ENCODE results near the gene IRAK3. TPM values are rescaled to one million over a fixed set of nuclear protein-coding genes. Genes with fewer than 3 reads are reported as not detected.

Gene IRAK3
- total and polyA plus RNA-seq, 2 experiments from 2014 or later: 1.2 to 8.6 TPM

GRCh38 chr12:66287275-66287674 lies 98.3 kb downstream of the IRAK3 start:
- H3K4me1 ChIP-seq (ENCODE audit: insufficient read depth): no peaks in the 10 kb centered on the region
- TF ChIP-seq CTCF (IDR thresholded peaks at IDR 0.05; ENCODE audit: poor library complexity) (no peak), EZH2phosphoT487 (IDR thresholded peaks at IDR 0.05; ENCODE audit: low read depth, severe bottlenecking, unreplicated experiment) (no peak), EZH2 (IDR thresholded peaks at IDR 0.05; ENCODE audit: borderline replicate concordance) (no peak)
- no peaks in the 10 kb centered on the region for H3K36me3 ChIP-seq (replicated peaks; ENCODE audit: insufficient read depth, low read depth)
- no peak overlapping the region for H2AFZ ChIP-seq
- WGBS (ENCODE audit: low lambda C conversion rate, missing lambda C conversion rate): 97% methylated on average over 3 of the region's 3 CpGs
- no peak overlapping the region for H3K4me3 ChIP-seq
- no peak for DNase-seq (ENCODE audit: low spot score)
- peaks cover 4% of the 10 kb centered on the region for H3K27me3 ChIP-seq
- H3K9me2 ChIP-seq (replicated peaks; ENCODE audit: insufficient read depth): no peaks in the 10 kb centered on the region
- H3K9me3 ChIP-seq (ENCODE audit: low read depth): no peaks in the 10 kb centered on the region
- H3K79me2 ChIP-seq: no peaks in the 10 kb centered on the region
- no peaks in the 10 kb centered on the region for H4K20me1 ChIP-seq (ENCODE audit: insufficient read depth, poor library complexity, severe bottlenecking)
- H3K4me2 ChIP-seq: no peak overlapping the region
- H3K27ac ChIP-seq: no peak overlapping the region

DNA sequence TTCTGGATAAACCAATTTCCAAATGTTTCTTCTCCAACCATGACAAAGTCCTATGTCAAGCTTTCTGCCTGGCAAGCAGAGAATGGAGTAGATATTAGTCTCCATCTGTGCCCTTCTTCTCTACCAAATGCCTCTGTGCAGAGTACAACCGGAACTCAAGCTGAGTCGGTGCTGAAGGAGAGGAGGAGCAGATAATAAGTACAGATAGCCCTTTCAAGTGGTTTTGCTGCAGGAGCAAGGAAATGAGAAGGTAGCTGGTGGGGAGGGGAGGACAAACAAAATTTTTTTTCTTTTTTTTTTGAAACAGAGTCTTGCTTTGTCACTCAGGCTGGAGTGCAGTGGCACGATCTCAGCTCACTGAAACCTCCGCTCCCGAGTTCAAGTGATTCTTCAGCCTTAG lies 99.1 kb downstream of the IRAK3 start:
- no peak overlapping the region for H3K4me3 ChIP-seq
- no peaks in the 10 kb centered on the region for H3K79me2 ChIP-seq
- H3K4me2 ChIP-seq: no peak overlapping the region
- H3K9me2 ChIP-seq (replicated peaks; ENCODE audit: insufficient read depth): no peaks in the 10 kb centered on the region
- H2AFZ ChIP-seq: no peak overlapping the region
- TF ChIP-seq CTCF (IDR thresholded peaks at IDR 0.05; ENCODE audit: poor library complexity) (no peak), EZH2 (IDR thresholded peaks at IDR 0.05; ENCODE audit: borderline replicate concordance) (no peak), EZH2phosphoT487 (IDR thresholded peaks at IDR 0.05; ENCODE audit: low read depth, severe bottlenecking, unreplicated experiment) (no peak)
- H3K27me3 ChIP-seq: peaks cover 4% of the 10 kb centered on the region
- H4K20me1 ChIP-seq (ENCODE audit: insufficient read depth, poor library complexity, severe bottlenecking): no peaks in the 10 kb centered on the region
- no peaks in the 10 kb centered on the region for H3K9me3 ChIP-seq (ENCODE audit: low read depth)
- no peaks in the 10 kb centered on the region for H3K36me3 ChIP-seq (replicated peaks; ENCODE audit: insufficient read depth, low read depth)
- H3K27ac ChIP-seq: no peak overlapping the region
- DNase-seq (ENCODE audit: low spot score): no peak
- WGBS (ENCODE audit: low lambda C conversion rate, missing lambda C conversion rate): 74% methylated on average over 5 of the region's 5 CpGs
- no peaks in the 10 kb centered on the region for H3K4me1 ChIP-seq (ENCODE audit: insufficient read depth)

DNA sequence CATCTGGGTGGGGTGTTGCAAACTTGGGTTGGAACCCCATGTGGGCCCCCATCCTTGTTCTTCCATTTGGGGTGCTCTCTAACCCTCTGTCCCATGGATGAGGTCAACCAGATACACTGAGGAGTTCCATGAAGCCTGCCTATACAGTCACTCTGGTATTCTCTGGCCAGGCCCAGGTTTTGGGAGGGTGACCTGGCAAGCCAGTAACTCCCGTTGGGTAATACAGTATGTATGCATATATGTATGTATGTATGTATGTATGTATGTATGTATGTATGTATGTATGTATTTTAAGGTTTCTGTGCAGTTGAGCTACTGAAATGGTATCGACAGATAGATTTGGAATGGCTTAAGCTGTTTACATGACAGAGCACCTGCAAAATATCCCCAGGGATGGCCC lies 100.5 kb downstream of the IRAK3 start:
- H3K79me2 ChIP-seq: no peaks in the 10 kb centered on the region
- H3K9me3 ChIP-seq (ENCODE audit: low read depth): no peaks in the 10 kb centered on the region
- no peaks in the 10 kb centered on the region for H3K9me2 ChIP-seq (replicated peaks; ENCODE audit: insufficient read depth)
- no peak overlapping the region for H2AFZ ChIP-seq
- DNase-seq (ENCODE audit: low spot score): no peak
- H3K36me3 ChIP-seq (replicated peaks; ENCODE audit: insufficient read depth, low read depth): no peaks in the 10 kb centered on the region
- no peaks in the 10 kb centered on the region for H4K20me1 ChIP-seq (ENCODE audit: insufficient read depth, poor library complexity, severe bottlenecking)
- H3K27ac ChIP-seq: no peak overlapping the region
- 100% methylated on average over 2 of the region's 2 CpGs for WGBS (ENCODE audit: low lambda C conversion rate, missing lambda C conversion rate)
- H3K4me3 ChIP-seq: no peak overlapping the region
- no peak overlapping the region for H3K4me2 ChIP-seq
- TF ChIP-seq EZH2 (IDR thresholded peaks at IDR 0.05; ENCODE audit: borderline replicate concordance) (no peak), EZH2phosphoT487 (IDR thresholded peaks at IDR 0.05; ENCODE audit: low read depth, severe bottlenecking, unreplicated experiment) (no peak), CTCF (IDR thresholded peaks at IDR 0.05; ENCODE audit: poor library complexity) (no peak)
- H3K4me1 ChIP-seq (ENCODE audit: insufficient read depth): no peaks in the 10 kb centered on the region
- peaks cover 4% of the 10 kb centered on the region for H3K27me3 ChIP-seq

- no peaks in the 10 kb centered on the region for H3K4me1 ChIP-seq (ENCODE audit: insufficient read depth)
- H3K27ac ChIP-seq: no peak overlapping the region
- no peaks in the 10 kb centered on the region for H4K20me1 ChIP-seq (ENCODE audit: insufficient read depth, poor library complexity, severe bottlenecking)
- no peak for DNase-seq (ENCODE audit: low spot score)
- H3K27me3 ChIP-seq: peaks cover 4% of the 10 kb centered on the region
- H3K4me3 ChIP-seq: no peak overlapping the region
- WGBS (ENCODE audit: low lambda C conversion rate, missing lambda C conversion rate): 89% methylated on average over 2 of the region's 2 CpGs
- H3K9me2 ChIP-seq (replicated peaks; ENCODE audit: insufficient read depth): no peaks in the 10 kb centered on the region
- H3K4me2 ChIP-seq: no peak overlapping the region
- TF ChIP-seq EZH2phosphoT487 (IDR thresholded peaks at IDR 0.05; ENCODE audit: low read depth, severe bottlenecking, unreplicated experiment): no peak
- no peak for TF ChIP-seq EZH2 (IDR thresholded peaks at IDR 0.05; ENCODE audit: borderline replicate concordance)
- no peak for TF ChIP-seq CTCF (IDR thresholded peaks at IDR 0.05; ENCODE audit: poor library complexity)
- H3K36me3 ChIP-seq (replicated peaks; ENCODE audit: insufficient read depth, low read depth): no peaks in the 10 kb centered on the region
- H2AFZ ChIP-seq: no peak overlapping the region
- no peaks in the 10 kb centered on the region for H3K9me3 ChIP-seq (ENCODE audit: low read depth)
- H3K79me2 ChIP-seq: no peaks in the 10 kb centered on the region
Observed at GRCh38 chr12:66290716-66291200, 101.7 kb downstream of the IRAK3 start.
